WTC11 (cell line): ENCODE data around the gene COL6A5. TPM values are rescaled to one million over a fixed set of nuclear protein-coding genes. Genes with fewer than 3 reads are reported as not detected.

Experiments
- ATAC-seq: fragments of 200-7000 bp; cut with Tn5 transposase; 2 replicates; pipeline ENCODE4 v1.10.0; 2021; ENCODE audit warnings: mild to moderate bottlenecking, moderate library complexity
- CTCF ChIA-PET: fragments of 300-600 bp; sonication (Branson Sonifier 250); formaldehyde crosslinking; loops from one replicate; lab custom pipeline; 2021; ENCODE audit warnings: antibody characterized with exemption; lab: Charles Lee
- POLR2A ChIA-PET: fragments of 350-600 bp; sonication (Branson Sonifier 250); formaldehyde crosslinking; loops from one replicate; lab custom pipeline; 2021; ENCODE audit warnings: antibody characterized with exemption; lab: Charles Lee
- DNase-seq: peaks from one replicate; pipeline ENCODE4 v3.0.0; 2021; ENCODE audit warnings: low spot score
- H3K27ac Mint-ChIP-seq: 2 replicates; pipeline ENCODE4 v1.8.0; 2021; ENCODE audit warnings: mixed read lengths
- H3K27me3 Mint-ChIP-seq: 2 replicates; pipeline ENCODE4 v1.8.0; 2021; ENCODE audit warnings: low read depth, mild to moderate bottlenecking, moderate library complexity, mixed read lengths
- H3K36me3 Mint-ChIP-seq: 2 replicates; pipeline ENCODE4 v1.8.0; 2021; ENCODE audit warnings: mixed read lengths
- H3K4me1 Mint-ChIP-seq: 2 replicates; pipeline ENCODE4 v1.8.0; 2022; ENCODE audit warnings: mixed read lengths
- H3K4me3 Mint-ChIP-seq: 2 replicates; pipeline ENCODE4 v1.8.0; 2021; ENCODE audit warnings: mild to moderate bottlenecking, moderate library complexity, mixed read lengths
- H3K9me3 Mint-ChIP-seq: 2 replicates; pipeline ENCODE4 v1.8.0; 2021; ENCODE audit warnings: mixed read lengths
- EMX1 ChIP-seq: fragments of 250-450 bp; sonication (Bioruptor Pico); IDR thresholded peaks from 2 replicates; pipeline ENCODE4 v1.8.0; 2021; ENCODE audit warnings: mild to moderate bottlenecking
- ESRRA ChIP-seq: sonication (generic); formaldehyde crosslinking; IDR thresholded peaks from 2 replicates; pipeline ENCODE4 v1.8.1; 2022; ENCODE audit warnings: mild to moderate bottlenecking, missing genetic modification reagents, borderline replicate concordance
- FOXK1 ChIP-seq: sonication (generic); formaldehyde crosslinking; IDR thresholded peaks from 2 replicates; pipeline ENCODE4 v1.8.0; 2022; ENCODE audit warnings: mild to moderate bottlenecking, moderate library complexity, missing genetic modification reagents
- GRHL2 ChIP-seq: fragments of 250-450 bp; sonication (Bioruptor Pico); IDR thresholded peaks from 2 replicates; pipeline ENCODE4 v1.8.0; 2022; ENCODE audit warnings: mild to moderate bottlenecking, moderate library complexity; ENCODE audit not compliant: insufficient replicate concordance, severe bottlenecking
- JAZF1 ChIP-seq: fragments of 250-450 bp; sonication (Bioruptor Pico); IDR thresholded peaks from 2 replicates; pipeline ENCODE4 v1.9.0; 2021; ENCODE audit warnings: moderate library complexity, mild to moderate bottlenecking, inconsistent platforms
- JUN ChIP-seq: sonication (generic); formaldehyde crosslinking; IDR thresholded peaks from 2 replicates; pipeline ENCODE4 v1.8.0; 2023; ENCODE audit warnings: mild to moderate bottlenecking, missing genetic modification reagents
- KAT7 ChIP-seq: sonication (generic); formaldehyde crosslinking; IDR thresholded peaks from 2 replicates; pipeline ENCODE4 v1.8.1; 2023; ENCODE audit warnings: missing genetic modification reagents, mild to moderate bottlenecking, borderline replicate concordance
- OVOL2 ChIP-seq: fragments of 250-450 bp; sonication (Bioruptor Pico); IDR thresholded peaks from 2 replicates; pipeline ENCODE4 v1.9.0; 2021; ENCODE audit warnings: mild to moderate bottlenecking, borderline replicate concordance
- RORB ChIP-seq: fragments of 250-450 bp; sonication (Bioruptor Pico); IDR thresholded peaks from 2 replicates; pipeline ENCODE4 v1.9.0; 2021; ENCODE audit warnings: mild to moderate bottlenecking
- SMAD3 ChIP-seq: sonication (generic); formaldehyde crosslinking; IDR thresholded peaks from 2 replicates; pipeline ENCODE4 v1.8.0; 2022; ENCODE audit warnings: missing genetic modification reagents, mild to moderate bottlenecking, borderline replicate concordance
- SOX15 ChIP-seq: fragments of 250-450 bp; sonication (Bioruptor Pico); IDR thresholded peaks from 2 replicates; pipeline ENCODE4 v1.9.0; 2021; ENCODE audit warnings: mild to moderate bottlenecking
- SP1 ChIP-seq: sonication (generic); formaldehyde crosslinking; conservative IDR thresholded peaks from 2 replicates; pipeline ENCODE4 v1.8.1; 2022; ENCODE audit warnings: missing genetic modification reagents
- ZBTB21 ChIP-seq: sonication (generic); formaldehyde crosslinking; IDR thresholded peaks from 2 replicates; pipeline ENCODE4 v1.8.1; 2023; ENCODE audit warnings: mild to moderate bottlenecking, missing genetic modification reagents, borderline replicate concordance
- ZNF121 ChIP-seq: sonication (generic); formaldehyde crosslinking; IDR thresholded peaks from 2 replicates; pipeline ENCODE4 v1.8.0; 2023; ENCODE audit warnings: missing genetic modification reagents
- ZNF396 ChIP-seq: fragments of 250-450 bp; sonication (Bioruptor Pico); IDR thresholded peaks from 2 replicates; pipeline ENCODE4 v1.8.0; 2021; ENCODE audit warnings: mild to moderate bottlenecking, moderate library complexity, borderline replicate concordance
- total RNA-seq: library from RNA; stranded (reverse); gene quantifications from 3 replicates; pipeline ENCODE4 v1.2.3, GENCODE V29; 2021
- TF ChIP-seq, protein P1 (sequence below): sonication (generic); formaldehyde crosslinking; IDR thresholded peaks from 2 replicates; pipeline ENCODE4 v1.8.1; 2023; ENCODE audit warnings: mild to moderate bottlenecking, missing genetic modification reagents, moderate library complexity
- TF ChIP-seq, protein P2 (sequence below): fragments of 250-450 bp; sonication (Bioruptor Pico); IDR thresholded peaks from 2 replicates; pipeline ENCODE4 v1.8.0; 2021; ENCODE audit warnings: mild to moderate bottlenecking
- TF ChIP-seq, protein P3 (sequence below): fragments of 250-450 bp; sonication (Bioruptor Pico); IDR thresholded peaks from 2 replicates; pipeline ENCODE4 v2.1.2; 2022; ENCODE audit warnings: mild to moderate bottlenecking, moderate library complexity
- TF ChIP-seq, protein P4 (sequence below): fragments of 250-450 bp; sonication (Bioruptor Pico); IDR thresholded peaks from 2 replicates; pipeline ENCODE4 v1.9.0; 2021; ENCODE audit warnings: mild to moderate bottlenecking, borderline replicate concordance
- TF ChIP-seq, protein P5 (sequence below): sonication (generic); formaldehyde crosslinking; IDR thresholded peaks from 2 replicates; pipeline ENCODE4 v1.8.1; 2023; ENCODE audit warnings: mild to moderate bottlenecking, missing genetic modification reagents
- TF ChIP-seq, protein P6 (sequence below): sonication (generic); formaldehyde crosslinking; IDR thresholded peaks from 2 replicates; pipeline ENCODE4 v1.8.0; 2023; ENCODE audit warnings: mild to moderate bottlenecking, missing genetic modification reagents

COL6A5 gene
- total RNA-seq, 1 experiment from 2014 or later = not detected

DNA sequence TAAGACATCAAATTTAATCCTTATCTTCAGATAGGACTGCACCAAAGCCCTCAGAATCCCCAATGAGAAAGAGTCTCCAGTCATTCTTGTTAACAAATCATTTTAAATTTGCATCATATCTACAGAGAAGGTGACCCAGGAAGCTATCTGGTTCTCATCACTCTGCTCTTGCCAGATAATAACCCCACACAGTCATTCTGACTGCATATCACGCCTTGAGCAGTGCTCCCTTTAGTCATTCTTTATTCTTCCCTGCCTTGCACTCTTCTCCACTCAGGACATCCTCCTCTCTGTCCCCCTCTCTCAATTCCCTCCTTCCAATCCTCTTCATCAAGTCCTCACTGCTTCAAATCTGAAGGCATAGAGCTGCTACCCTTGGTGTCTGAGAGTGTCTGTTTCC is 87.8 kb downstream of the COL6A5 start (continued):
- TF ChIP-seq, protein P1, sequence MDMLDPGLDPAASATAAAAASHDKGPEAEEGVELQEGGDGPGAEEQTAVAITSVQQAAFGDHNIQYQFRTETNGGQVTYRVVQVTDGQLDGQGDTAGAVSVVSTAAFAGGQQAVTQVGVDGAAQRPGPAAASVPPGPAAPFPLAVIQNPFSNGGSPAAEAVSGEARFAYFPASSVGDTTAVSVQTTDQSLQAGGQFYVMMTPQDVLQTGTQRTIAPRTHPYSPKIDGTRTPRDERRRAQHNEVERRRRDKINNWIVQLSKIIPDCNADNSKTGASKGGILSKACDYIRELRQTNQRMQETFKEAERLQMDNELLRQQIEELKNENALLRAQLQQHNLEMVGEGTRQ (CRISPR knock-in tag) = no peak
- TF ChIP-seq, protein P2, sequence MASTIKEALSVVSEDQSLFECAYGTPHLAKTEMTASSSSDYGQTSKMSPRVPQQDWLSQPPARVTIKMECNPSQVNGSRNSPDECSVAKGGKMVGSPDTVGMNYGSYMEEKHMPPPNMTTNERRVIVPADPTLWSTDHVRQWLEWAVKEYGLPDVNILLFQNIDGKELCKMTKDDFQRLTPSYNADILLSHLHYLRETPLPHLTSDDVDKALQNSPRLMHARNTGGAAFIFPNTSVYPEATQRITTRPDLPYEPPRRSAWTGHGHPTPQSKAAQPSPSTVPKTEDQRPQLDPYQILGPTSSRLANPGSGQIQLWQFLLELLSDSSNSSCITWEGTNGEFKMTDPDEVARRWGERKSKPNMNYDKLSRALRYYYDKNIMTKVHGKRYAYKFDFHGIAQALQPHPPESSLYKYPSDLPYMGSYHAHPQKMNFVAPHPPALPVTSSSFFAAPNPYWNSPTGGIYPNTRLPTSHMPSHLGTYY (CRISPR knock-in tag) = no peak
- TF ChIP-seq GRHL2 (no peak), EMX1 (CRISPR knock-in tag) (no peak), JAZF1 (CRISPR knock-in tag) (no peak), ESRRA (CRISPR knock-in tag) (no peak)
- TF ChIP-seq, protein P3, sequence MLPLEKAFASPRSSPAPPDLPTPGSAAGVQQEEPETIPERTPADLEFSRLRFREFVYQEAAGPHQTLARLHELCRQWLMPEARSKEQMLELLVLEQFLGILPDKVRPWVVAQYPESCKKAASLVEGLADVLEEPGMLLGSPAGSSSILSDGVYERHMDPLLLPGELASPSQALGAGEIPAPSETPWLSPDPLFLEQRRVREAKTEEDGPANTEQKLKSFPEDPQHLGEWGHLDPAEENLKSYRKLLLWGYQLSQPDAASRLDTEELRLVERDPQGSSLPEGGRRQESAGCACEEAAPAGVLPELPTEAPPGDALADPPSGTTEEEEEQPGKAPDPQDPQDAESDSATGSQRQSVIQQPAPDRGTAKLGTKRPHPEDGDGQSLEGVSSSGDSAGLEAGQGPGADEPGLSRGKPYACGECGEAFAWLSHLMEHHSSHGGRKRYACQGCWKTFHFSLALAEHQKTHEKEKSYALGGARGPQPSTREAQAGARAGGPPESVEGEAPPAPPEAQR = no peak
- TF ChIP-seq, protein P4, sequence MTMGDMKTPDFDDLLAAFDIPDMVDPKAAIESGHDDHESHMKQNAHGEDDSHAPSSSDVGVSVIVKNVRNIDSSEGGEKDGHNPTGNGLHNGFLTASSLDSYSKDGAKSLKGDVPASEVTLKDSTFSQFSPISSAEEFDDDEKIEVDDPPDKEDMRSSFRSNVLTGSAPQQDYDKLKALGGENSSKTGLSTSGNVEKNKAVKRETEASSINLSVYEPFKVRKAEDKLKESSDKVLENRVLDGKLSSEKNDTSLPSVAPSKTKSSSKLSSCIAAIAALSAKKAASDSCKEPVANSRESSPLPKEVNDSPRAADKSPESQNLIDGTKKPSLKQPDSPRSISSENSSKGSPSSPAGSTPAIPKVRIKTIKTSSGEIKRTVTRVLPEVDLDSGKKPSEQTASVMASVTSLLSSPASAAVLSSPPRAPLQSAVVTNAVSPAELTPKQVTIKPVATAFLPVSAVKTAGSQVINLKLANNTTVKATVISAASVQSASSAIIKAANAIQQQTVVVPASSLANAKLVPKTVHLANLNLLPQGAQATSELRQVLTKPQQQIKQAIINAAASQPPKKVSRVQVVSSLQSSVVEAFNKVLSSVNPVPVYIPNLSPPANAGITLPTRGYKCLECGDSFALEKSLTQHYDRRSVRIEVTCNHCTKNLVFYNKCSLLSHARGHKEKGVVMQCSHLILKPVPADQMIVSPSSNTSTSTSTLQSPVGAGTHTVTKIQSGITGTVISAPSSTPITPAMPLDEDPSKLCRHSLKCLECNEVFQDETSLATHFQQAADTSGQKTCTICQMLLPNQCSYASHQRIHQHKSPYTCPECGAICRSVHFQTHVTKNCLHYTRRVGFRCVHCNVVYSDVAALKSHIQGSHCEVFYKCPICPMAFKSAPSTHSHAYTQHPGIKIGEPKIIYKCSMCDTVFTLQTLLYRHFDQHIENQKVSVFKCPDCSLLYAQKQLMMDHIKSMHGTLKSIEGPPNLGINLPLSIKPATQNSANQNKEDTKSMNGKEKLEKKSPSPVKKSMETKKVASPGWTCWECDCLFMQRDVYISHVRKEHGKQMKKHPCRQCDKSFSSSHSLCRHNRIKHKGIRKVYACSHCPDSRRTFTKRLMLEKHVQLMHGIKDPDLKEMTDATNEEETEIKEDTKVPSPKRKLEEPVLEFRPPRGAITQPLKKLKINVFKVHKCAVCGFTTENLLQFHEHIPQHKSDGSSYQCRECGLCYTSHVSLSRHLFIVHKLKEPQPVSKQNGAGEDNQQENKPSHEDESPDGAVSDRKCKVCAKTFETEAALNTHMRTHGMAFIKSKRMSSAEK (CRISPR knock-in tag) = no peak
- TF ChIP-seq, all 79 proteins: peak for 0

DNA sequence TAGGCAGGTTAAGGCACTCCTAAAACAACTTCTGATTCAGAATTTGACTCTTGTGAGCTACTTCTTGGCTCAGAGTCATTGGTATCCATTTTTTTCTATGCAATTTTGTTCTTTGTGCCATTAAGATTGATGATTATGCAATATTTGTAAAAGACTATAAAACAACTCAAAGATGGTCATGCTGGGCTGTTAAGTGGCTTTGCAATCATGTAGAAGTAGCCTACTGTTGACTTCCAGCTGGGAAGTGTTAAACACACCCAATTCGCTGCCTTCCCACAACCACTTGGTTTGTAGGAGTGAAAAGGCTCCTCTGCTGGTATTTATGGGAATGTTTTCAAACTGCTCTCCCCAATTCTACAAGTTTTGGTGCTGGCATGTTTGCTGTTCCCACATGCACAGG is 96.8 kb downstream of the COL6A5 start:
- DNase-seq (peak; percentile 9), ATAC-seq (peak; percentile 76)
- peaks cover 11% of the 10 kb centered on the region for H3K36me3 Mint-ChIP-seq
- H3K4me1 Mint-ChIP-seq = peaks cover 17% of the 10 kb centered on the region
- H3K4me3 Mint-ChIP-seq = no peak overlapping the region
- ChIA-PET CTCF (no interaction called here), POLR2A (no interaction called here)
- H3K9me3 Mint-ChIP-seq = peaks cover 18% of the 10 kb centered on the region
- H3K27ac Mint-ChIP-seq = no peak overlapping the region
- peaks cover 13% of the 10 kb centered on the region for H3K27me3 Mint-ChIP-seq
- TF ChIP-seq ZBTB21 (CRISPR knock-in tag) (no peak), KAT7 (CRISPR knock-in tag) (no peak), ZNF121 (CRISPR knock-in tag) (no peak), ZNF396 (CRISPR knock-in tag) (no peak), GRHL2 (no peak), SP1 (CRISPR knock-in tag) (no peak), OVOL2 (CRISPR knock-in tag) (no peak), SMAD3 (CRISPR knock-in tag) (no peak), RORB (CRISPR knock-in tag) (no peak), JUN (no peak), FOXK1 (no peak), SOX15 (CRISPR knock-in tag) (no peak)
- TF ChIP-seq, protein P5, sequence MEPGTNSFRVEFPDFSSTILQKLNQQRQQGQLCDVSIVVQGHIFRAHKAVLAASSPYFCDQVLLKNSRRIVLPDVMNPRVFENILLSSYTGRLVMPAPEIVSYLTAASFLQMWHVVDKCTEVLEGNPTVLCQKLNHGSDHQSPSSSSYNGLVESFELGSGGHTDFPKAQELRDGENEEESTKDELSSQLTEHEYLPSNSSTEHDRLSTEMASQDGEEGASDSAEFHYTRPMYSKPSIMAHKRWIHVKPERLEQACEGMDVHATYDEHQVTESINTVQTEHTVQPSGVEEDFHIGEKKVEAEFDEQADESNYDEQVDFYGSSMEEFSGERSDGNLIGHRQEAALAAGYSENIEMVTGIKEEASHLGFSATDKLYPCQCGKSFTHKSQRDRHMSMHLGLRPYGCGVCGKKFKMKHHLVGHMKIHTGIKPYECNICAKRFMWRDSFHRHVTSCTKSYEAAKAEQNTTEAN (CRISPR knock-in tag) = no peak
- TF ChIP-seq, protein P6, sequence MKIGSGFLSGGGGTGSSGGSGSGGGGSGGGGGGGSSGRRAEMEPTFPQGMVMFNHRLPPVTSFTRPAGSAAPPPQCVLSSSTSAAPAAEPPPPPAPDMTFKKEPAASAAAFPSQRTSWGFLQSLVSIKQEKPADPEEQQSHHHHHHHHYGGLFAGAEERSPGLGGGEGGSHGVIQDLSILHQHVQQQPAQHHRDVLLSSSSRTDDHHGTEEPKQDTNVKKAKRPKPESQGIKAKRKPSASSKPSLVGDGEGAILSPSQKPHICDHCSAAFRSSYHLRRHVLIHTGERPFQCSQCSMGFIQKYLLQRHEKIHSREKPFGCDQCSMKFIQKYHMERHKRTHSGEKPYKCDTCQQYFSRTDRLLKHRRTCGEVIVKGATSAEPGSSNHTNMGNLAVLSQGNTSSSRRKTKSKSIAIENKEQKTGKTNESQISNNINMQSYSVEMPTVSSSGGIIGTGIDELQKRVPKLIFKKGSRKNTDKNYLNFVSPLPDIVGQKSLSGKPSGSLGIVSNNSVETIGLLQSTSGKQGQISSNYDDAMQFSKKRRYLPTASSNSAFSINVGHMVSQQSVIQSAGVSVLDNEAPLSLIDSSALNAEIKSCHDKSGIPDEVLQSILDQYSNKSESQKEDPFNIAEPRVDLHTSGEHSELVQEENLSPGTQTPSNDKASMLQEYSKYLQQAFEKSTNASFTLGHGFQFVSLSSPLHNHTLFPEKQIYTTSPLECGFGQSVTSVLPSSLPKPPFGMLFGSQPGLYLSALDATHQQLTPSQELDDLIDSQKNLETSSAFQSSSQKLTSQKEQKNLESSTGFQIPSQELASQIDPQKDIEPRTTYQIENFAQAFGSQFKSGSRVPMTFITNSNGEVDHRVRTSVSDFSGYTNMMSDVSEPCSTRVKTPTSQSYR (CRISPR knock-in tag) = no peak
- TF ChIP-seq, protein P4 (CRISPR knock-in tag) = no peak
